HUES6 (cell line): ENCODE data around the gene MKRN2OS.
"Not testable (repeated sequence)": the region's sequence is repeated elsewhere in the genome, so short reads cannot be mapped to it uniquely, and the experiment has no call there.

Experiments
- H3K27ac ChIP-seq: 2 replicates; pipeline ENCODE4 v1.7.0; 2013; ENCODE audit warnings: low read depth, mild to moderate bottlenecking, low read length, inconsistent platforms
- H3K27me3 ChIP-seq: 2 replicates; pipeline ENCODE4 v1.6.1; 2013; ENCODE audit warnings: low read length; ENCODE audit not compliant: control insufficient read depth, insufficient read depth
- H3K36me3 ChIP-seq: 2 replicates; pipeline ENCODE4 v1.6.1; 2013; ENCODE audit warnings: low read length; ENCODE audit not compliant: control insufficient read depth, insufficient read depth
- H3K4me1 ChIP-seq: 2 replicates; pipeline ENCODE4 v1.6.1; 2013; ENCODE audit warnings: low read length; ENCODE audit not compliant: control insufficient read depth, insufficient read depth
- H3K4me3 ChIP-seq: 2 replicates; pipeline ENCODE4 v1.5.1; 2013; ENCODE audit warnings: low read depth, low read length
- H3K9ac ChIP-seq: one replicate; pipeline ENCODE4 v1.6.1; 2013; ENCODE audit warnings: mild to moderate bottlenecking, low read length
- H3K9me3 ChIP-seq: 2 replicates; pipeline ENCODE4 v1.6.1; 2013; ENCODE audit warnings: low read depth, low read length; ENCODE audit not compliant: control insufficient read depth, insufficient read depth

MKRN2OS gene

DNA sequence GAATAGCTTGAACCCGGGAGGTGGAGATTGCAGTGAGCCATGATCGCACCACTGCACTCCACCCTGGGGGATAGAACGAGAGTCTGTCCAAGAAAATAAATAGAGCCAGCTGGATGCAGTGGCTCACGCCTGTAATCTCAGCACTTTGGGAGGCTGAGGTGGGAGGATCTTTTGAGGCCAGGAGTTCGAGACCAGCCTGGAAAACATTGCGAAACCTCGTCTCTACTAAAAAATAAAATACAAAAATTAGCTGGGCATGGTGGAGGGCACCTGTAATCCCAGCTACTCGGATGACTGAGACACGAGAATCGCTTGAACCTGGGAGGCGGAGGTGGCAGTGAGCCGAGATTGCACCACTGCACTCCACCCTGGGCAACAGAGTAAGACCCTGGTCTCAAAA is 1.8 kb downstream of the MKRN2OS start:
- not testable (repeated sequence) for H3K27me3 ChIP-seq, H3K9ac ChIP-seq, H3K27ac ChIP-seq, H3K9me3 ChIP-seq, H3K4me1 ChIP-seq, H3K4me3 ChIP-seq, H3K36me3 ChIP-seq

- no peaks in the 10 kb centered on the region for H3K27me3 ChIP-seq
- peaks cover 7% of the 10 kb centered on the region for H3K36me3 ChIP-seq
- no peak overlapping the region for H3K4me3 ChIP-seq
- no peak overlapping the region for H3K27ac ChIP-seq
- no peaks in the 10 kb centered on the region for H3K9me3 ChIP-seq
- H3K4me1 ChIP-seq = peaks cover 9% of the 10 kb centered on the region; the same call in 1 of the 2 replicates
- no peak overlapping the region for H3K9ac ChIP-seq
Measured at GRCh38 chr3:12541625-12542024, 3.7 kb downstream of the MKRN2OS start.

DNA sequence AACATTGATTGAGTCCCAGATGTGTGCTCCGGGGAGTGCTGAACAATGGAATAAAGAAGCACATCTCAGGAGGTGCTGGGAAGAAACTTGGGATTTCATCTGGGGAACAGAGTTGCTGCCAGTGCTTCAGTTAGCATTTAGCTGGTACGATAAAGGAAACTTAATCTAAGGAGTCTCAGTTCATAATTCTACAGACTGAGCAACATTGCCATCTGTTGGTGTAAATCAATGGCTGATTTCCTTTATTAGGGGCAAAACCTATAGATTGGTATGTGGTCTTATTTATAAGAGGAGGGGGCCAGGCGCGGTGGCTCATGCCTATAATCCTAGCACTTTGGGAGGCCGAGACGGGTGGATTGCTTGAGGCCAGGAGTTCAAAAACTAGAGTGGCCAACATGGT is 8.9 kb downstream of the MKRN2OS start:
- no peaks in the 10 kb centered on the region for H3K9me3 ChIP-seq
- no peak overlapping the region for H3K27ac ChIP-seq
- H3K4me1 ChIP-seq = peaks cover 3% of the 10 kb centered on the region; the same call in 1 of the 2 replicates
- H3K9ac ChIP-seq = no peak overlapping the region
- H3K36me3 ChIP-seq = peaks cover 35% of the 10 kb centered on the region
- H3K27me3 ChIP-seq = no peaks in the 10 kb centered on the region
- no peak overlapping the region for H3K4me3 ChIP-seq

- Histone ChIP-seq H3K27ac (no peak overlapping the region), H3K4me3 (no peak overlapping the region), H3K27me3 (no peaks in the 10 kb centered on the region), H3K9ac (no peak overlapping the region), H3K36me3 (peaks cover 51% of the 10 kb centered on the region), H3K9me3 (no peaks in the 10 kb centered on the region), H3K4me1 (no peaks in the 10 kb centered on the region)
Measured at GRCh38 chr3:12532182-12532581, 13.1 kb downstream of the MKRN2OS start.

GRCh38 chr3:12527757-12528143 is 17.5 kb downstream of the MKRN2OS start:
- Histone ChIP-seq H3K27ac (no peak overlapping the region), H3K27me3 (no peaks in the 10 kb centered on the region), H3K9me3 (no peaks in the 10 kb centered on the region), H3K4me1 (no peaks in the 10 kb centered on the region), H3K4me3 (no peak overlapping the region), H3K9ac (no peak overlapping the region), H3K36me3 (peaks cover 56% of the 10 kb centered on the region)

- H3K9me3 ChIP-seq = no peaks in the 10 kb centered on the region
- peaks cover 41% of the 10 kb centered on the region for H3K36me3 ChIP-seq
- no peak overlapping the region for H3K4me3 ChIP-seq
- H3K27me3 ChIP-seq = no peaks in the 10 kb centered on the region
- no peak overlapping the region for H3K9ac ChIP-seq
- no peak overlapping the region for H3K27ac ChIP-seq
- no peaks in the 10 kb centered on the region for H3K4me1 ChIP-seq
Measured at GRCh38 chr3:12522721-12523120, 22.6 kb downstream of the MKRN2OS start.

DNA sequence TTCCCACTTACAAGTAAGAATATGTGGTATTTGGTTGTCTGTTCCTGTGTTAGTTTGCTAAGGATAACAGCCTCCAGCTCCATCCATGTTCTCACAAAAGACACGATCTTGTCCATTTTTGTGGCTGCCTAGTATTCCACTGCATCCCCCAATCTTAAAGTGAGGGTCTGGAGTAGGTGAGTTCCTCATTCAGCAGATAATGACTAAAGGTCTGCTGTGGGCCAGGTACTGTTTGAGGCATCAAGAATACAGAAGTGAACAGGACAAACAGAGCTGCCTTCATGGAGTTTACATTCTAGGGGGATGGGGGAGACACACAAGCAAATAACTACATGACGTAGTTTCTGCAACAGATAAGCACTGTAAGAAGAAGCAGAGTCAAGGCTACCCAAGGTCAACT is 24.3 kb downstream of the MKRN2OS start:
- Histone ChIP-seq H3K36me3 (peaks cover 27% of the 10 kb centered on the region), H3K4me1 (no peaks in the 10 kb centered on the region), H3K9me3 (no peaks in the 10 kb centered on the region), H3K4me3 (no peak overlapping the region), H3K9ac (no peak overlapping the region), H3K27me3 (no peaks in the 10 kb centered on the region), H3K27ac (no peak overlapping the region)

DNA sequence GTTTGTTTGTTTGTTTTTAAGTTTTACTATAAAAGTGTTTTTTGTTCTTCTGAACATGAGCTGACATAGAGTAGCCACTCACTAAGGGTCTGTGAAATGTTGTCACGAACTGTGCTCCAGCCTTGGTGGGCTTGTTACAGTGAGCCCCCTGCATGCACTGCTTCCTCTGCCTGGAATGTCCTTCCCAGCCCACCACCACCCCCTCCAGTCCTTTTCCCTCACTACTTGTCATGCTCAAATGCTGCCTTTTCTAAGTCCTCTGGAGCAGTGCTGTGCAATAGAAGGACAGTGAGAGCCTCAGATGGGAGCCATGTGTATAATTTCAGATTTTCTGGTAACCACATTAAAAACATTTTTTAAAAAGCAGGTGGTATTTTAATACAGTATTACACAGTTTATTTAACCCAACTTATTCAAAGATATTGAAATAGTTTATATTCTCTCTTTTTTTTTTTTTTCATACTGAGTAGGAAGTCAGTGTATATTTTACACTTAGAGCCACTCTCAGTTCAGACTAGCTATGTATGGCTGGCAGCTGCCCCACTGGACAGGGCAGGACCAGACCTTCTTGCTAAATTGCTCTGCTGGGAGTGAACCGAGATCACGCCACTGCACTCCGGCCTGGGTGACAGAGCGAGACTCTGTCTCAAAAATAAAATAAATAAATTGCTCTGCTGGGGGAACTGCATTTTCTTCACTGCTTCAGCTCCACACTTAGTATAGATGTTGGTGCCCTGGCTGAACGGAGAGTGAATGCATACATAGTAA is 26.9 kb downstream of the MKRN2OS start:
- Histone ChIP-seq H3K9me3 (no peaks in the 10 kb centered on the region), H3K36me3 (peaks cover 34% of the 10 kb centered on the region), H3K4me1 (no peaks in the 10 kb centered on the region), H3K9ac (no peak overlapping the region), H3K27me3 (no peaks in the 10 kb centered on the region), H3K27ac (no peak overlapping the region), H3K4me3 (no peak overlapping the region)

- H3K27ac ChIP-seq = no peak overlapping the region
- H3K4me3 ChIP-seq = no peak overlapping the region
- H3K9ac ChIP-seq = no peak overlapping the region
- no peaks in the 10 kb centered on the region for H3K9me3 ChIP-seq
- no peaks in the 10 kb centered on the region for H3K4me1 ChIP-seq
- H3K36me3 ChIP-seq = peaks cover 37% of the 10 kb centered on the region
- H3K27me3 ChIP-seq = no peaks in the 10 kb centered on the region
Measured at GRCh38 chr3:12516873-12517272, 28.4 kb downstream of the MKRN2OS start.

DNA sequence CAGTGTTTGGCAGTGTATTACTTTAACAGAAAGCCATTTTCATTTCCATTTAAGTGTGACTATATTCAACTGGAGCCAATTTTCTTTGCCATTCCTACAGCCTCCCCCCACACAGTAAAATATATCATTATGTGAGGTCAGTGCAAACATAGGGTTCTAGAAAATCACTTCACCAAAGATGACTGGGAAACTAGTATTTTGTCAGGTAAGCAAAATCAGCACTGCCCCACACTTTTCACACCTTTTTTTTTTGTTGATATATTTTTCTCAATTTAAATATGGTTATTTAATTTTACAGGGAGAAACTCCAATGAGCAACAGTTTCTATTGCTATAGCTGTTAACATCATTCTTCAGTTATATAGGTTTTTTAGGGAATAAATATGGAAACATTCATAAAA is 29.7 kb downstream of the MKRN2OS start:
- H3K36me3 ChIP-seq = peaks cover 29% of the 10 kb centered on the region
- no peak overlapping the region for H3K4me3 ChIP-seq

DNA sequence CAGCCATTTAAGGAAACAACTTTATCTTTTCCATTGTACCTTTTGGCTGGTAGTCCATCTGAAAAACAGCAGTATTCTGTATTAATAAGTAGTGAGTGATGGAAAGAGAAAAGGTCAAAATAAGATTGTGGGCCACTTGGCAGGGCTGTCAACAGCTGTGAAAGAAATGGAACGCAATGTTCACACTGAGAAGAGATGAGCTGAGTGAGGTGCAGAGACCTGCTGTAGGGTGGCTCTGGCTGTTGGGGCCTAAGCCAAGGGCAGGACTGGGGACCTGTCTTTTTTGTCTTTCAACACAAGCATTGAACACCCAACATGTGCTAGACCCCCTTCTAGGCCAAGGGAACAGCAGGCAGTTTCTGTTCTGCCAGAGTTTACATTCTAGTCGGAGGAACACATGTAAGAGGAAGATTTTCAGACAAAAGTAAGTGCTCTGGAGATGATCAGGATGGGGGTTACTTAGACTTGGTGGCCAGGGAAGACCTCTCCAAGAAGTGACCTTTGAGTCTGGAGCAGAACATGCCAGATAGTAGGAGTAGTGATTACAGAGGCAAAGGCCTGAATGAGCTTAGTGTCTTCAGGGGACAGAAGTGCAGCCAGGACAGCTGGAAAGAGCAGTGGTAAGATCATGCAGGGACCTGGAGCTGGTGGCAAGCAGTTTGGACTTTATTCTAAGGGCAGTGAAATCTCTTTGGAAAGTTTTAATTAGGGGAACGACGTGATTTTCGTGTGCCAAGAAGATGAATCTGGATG is 31.4 kb downstream of the MKRN2OS start:
- no peak overlapping the region for H3K9ac ChIP-seq
- no peaks in the 10 kb centered on the region for H3K9me3 ChIP-seq
- peaks cover 36% of the 10 kb centered on the region for H3K36me3 ChIP-seq
- no peaks in the 10 kb centered on the region for H3K27me3 ChIP-seq
- no peak overlapping the region for H3K4me3 ChIP-seq
- H3K27ac ChIP-seq = no peak overlapping the region
- no peaks in the 10 kb centered on the region for H3K4me1 ChIP-seq

More for the DNA sequence above, 29.7 kb downstream of the MKRN2OS start:
- no peak overlapping the region for H3K27ac ChIP-seq
- H3K4me1 ChIP-seq = no peaks in the 10 kb centered on the region
- no peaks in the 10 kb centered on the region for H3K9me3 ChIP-seq
- no peaks in the 10 kb centered on the region for H3K27me3 ChIP-seq
- H3K9ac ChIP-seq = no peak overlapping the region
